ENCODE measurements around the gene AADACL3.
"Not testable (repeated sequence)": the region's sequence is repeated elsewhere in the genome, so short reads cannot be mapped to it uniquely, and the experiment has no call there.

AADACL3 gene

DNA sequence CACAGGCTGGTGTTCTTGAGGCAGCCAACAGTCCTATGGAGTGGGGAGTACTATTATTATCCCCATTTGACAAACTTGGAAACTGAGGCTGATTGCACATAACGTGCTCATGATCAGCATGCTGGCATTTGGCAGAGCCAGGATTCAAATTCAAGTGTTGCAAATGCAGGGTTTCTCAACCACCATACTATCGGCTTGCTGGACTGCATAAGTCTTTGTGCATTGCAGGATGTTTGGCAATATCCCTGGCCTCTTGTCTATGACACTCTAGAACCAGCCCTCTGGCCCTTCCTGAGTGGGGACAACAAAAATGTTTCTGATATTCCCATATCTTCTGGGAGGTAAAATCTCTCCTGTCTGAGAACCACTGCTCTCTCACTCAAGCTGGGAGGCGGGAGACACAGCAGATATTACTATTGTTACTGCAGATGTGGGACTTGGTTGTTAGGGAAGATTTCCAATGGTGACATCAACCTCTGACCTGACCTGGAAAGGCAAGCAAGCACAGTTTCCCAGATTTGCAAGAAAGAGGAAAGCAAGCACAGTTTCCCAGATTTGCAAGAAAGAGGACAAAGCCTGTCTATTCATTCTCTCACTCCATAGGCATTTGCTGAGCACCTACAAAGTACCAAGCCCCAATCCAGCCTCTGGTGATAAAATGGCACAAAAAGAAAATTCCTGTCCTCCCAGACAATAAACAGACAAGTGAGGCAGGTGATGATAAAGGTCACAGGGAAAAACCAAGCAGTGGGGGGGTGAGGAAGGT, 1.0 kb upstream of the AADACL3 start:
- H3K27ac ChIP-seq: no peak overlapping the region
- no peak for TF ChIP-seq ZFX (IDR thresholded peaks at IDR 0.05)
- TF ChIP-seq, protein P1, sequence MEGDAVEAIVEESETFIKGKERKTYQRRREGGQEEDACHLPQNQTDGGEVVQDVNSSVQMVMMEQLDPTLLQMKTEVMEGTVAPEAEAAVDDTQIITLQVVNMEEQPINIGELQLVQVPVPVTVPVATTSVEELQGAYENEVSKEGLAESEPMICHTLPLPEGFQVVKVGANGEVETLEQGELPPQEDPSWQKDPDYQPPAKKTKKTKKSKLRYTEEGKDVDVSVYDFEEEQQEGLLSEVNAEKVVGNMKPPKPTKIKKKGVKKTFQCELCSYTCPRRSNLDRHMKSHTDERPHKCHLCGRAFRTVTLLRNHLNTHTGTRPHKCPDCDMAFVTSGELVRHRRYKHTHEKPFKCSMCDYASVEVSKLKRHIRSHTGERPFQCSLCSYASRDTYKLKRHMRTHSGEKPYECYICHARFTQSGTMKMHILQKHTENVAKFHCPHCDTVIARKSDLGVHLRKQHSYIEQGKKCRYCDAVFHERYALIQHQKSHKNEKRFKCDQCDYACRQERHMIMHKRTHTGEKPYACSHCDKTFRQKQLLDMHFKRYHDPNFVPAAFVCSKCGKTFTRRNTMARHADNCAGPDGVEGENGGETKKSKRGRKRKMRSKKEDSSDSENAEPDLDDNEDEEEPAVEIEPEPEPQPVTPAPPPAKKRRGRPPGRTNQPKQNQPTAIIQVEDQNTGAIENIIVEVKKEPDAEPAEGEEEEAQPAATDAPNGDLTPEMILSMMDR (conservative IDR thresholded peaks at IDR 0.05): no peak

DNA sequence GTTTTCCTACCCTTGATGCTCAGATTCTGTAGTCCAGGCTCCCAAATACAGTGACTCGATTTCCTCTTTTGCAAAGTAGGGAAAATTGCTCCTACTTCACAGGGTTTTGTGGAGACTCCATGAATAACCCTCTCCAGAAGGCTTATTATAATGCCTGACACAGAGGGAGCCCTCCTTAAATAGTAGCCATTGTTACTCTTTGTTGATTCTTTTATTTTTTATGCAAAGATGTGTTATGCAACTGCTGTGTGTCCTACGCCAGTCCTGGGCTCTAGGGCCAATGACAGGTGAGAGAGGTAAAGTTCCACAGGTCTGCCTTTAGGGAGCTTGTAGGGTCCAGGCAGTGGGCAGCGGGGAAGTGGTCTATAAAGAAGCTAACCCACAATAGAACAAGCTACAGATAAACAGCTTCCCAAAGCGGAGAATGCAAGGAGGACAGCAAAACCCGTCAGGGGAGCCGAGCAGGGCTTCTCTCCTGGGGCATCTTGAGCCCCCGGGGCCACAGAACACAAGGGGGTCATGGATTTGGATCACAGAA, 1.5 kb downstream of the AADACL3 start:
- no peak for TF ChIP-seq ZFX (IDR thresholded peaks at IDR 0.05)

DNA sequence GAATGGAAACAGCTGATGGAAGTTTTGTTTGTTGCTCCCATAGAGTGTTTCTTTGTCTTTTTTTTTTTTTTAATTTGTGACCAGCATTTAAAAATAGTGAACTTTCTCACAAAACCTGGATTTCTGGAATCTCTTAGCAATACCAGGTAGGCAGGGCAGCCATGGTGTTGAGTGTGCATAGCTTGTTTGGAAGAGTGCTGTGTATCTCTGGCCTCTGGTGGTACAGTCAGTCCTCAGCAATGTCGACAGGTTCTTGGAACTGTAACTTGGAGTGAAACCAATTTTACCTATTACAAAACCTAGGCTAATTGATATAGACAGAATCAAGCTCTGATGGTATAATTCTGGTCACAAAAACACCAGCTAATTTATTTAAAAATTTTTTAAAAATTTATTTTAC, 6.7 kb downstream of the AADACL3 start:
- TF ChIP-seq, protein P1 (conservative IDR thresholded peaks at IDR 0.05): no peak
- no peak for TF ChIP-seq ZFX (IDR thresholded peaks at IDR 0.05)
- no peak overlapping the region for H3K27ac ChIP-seq

More for the DNA sequence above, 1.5 kb downstream of the AADACL3 start:
- no peak overlapping the region for H3K27ac ChIP-seq

DNA sequence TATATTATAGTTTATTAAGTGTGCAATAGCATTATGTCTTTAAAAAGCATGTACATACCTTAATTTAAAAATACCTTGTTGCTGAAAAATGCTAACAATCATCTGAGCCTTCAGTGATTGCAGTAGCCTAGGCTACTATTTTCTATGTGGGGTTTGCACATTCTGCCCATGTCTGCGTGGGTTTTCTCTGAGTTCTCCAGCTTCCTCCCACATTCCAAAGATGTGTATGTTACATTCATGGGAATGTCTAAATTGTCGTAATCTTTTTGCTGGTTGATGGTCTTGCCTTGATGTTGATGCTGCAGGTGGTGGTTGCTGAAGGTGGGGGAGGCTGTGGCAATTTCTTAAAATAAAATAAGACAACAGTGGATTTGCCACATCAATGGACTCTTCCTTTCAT, 12.5 kb downstream of the AADACL3 start:
- TF ChIP-seq, protein P1 (conservative IDR thresholded peaks at IDR 0.05): no peak
- TF ChIP-seq ZFX (IDR thresholded peaks at IDR 0.05): no peak
- no peak overlapping the region for H3K27ac ChIP-seq

DNA sequence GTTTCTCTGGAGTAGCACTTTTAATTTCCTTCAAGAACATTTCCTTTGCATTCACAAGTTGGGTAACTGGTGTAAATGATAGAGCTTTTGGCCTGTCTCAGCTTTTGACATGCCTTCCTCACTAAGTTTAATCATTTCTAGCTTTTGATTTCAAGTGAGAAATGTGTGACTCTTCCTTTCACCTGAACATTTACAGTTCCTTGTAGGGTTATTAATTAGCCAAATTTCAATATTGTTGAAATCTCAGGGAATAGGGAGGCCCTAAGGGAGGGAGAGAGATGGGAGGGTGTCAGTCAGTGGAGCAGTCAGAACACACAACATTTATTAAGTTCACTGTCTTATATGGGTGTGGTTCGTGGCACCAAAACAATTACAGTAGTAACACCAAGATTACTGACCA, 14.2 kb downstream of the AADACL3 start:
- H3K27ac ChIP-seq: no peak overlapping the region
- no peak for TF ChIP-seq ZFX (IDR thresholded peaks at IDR 0.05)
- TF ChIP-seq, protein P1 (conservative IDR thresholded peaks at IDR 0.05): no peak

DNA sequence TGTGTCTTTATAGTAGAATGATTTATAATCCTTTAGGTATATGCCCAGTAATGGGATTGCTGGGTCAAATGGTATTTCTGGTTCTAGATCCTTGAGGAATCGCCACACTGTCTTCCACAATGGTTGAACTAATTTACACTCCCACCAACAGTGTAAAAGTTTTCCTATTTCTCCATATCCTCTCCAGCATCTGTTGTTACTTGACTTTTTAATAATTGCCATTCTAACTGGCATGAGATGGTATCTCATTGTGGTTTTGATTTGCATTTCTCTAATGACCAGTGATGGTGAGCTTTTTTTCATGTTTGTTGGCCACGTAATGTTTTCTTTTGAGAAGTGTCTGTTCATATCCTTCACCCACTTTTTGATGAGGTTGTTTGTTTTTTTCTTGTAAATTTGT, 15.2 kb downstream of the AADACL3 start:
- not testable (repeated sequence) for H3K27ac ChIP-seq

DNA sequence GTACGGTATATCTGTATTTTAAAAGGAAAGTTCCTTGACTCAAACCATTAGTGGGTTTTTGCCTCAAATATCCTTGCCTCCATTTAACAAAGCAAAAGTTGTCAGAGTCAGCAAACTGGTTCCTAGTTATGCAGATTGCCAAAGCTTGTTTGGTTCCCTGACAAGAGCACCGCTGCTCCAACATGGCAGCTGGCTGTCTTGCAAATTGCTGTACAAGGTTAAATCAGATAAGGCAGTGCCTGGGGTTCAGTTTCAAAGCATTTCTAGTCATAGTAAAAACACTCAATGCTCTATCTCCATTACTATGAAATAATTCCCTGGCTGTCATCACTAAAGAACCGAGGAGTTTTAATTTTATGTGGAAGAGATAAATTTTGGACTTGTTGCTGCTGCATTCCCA, 18.7 kb downstream of the AADACL3 start:
- TF ChIP-seq, protein P1 (conservative IDR thresholded peaks at IDR 0.05): no peak
- TF ChIP-seq ZFX (IDR thresholded peaks at IDR 0.05): no peak
- H3K27ac ChIP-seq: no peak overlapping the region

DNA sequence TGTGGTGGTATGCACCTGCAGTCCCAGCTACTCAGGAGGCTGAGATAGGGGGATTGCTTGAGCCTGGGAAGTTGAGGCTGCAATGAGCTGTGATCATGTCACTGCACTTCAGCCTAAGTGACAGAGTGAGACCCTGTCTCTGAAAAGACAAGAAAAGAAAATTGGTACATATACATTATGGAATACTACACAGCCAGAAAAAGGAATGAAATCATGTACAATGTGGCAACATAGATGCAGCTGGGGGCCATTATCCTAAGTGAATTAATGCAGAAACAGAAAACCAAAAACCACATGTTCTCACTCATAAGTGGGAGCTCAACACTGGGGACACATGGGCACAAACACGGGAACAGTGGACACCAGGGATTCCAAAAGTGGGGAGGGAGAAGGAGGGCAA, 23.0 kb downstream of the AADACL3 start:
- no peak for TF ChIP-seq ZFX (IDR thresholded peaks at IDR 0.05)
- TF ChIP-seq, protein P1 (conservative IDR thresholded peaks at IDR 0.05): no peak
- H3K27ac ChIP-seq: no peak overlapping the region

All from C4-2B (cell line).